Measurements from ENCODE around the gene ERICH3. TPM values are rescaled to one million over a fixed set of nuclear protein-coding genes. Genes with fewer than 3 reads are reported as not detected.

The ERICH3 gene
- total RNA-seq, 2 experiments from 2014 or later: not detected

DNA sequence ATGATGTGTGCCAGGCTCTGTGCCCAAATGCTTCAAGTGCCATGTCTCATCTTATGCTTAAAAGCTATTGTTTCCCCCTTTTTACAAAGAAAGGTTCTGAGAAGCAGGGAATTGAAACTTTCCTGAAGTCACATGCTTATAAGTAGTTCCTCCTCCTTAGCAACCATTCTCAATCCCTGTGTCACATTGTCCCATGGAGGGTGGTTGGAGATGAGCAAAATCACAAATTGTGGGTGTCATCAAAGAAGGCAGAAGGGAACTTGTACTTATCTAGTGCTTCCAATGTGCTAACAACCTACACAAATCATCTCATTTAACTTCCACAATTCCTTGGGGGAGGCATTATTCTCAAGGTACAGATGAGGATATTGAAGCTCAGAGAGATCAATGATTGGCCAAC lies 10.1 kb upstream of the ERICH3 start:
- ChIA-PET POLR2A (no interaction called here), CTCF (no interaction called here)
- Mint-ChIP-seq H3K4me1 (ENCODE audit: low read depth) (no peaks in the 10 kb centered on the region), H3K27ac (no peak overlapping the region), H3K9me3 (no peaks in the 10 kb centered on the region), H3K4me3 (no peak overlapping the region), H3K36me3 (ENCODE audit: low read depth) (no peaks in the 10 kb centered on the region), H3K27me3 (peaks cover 15% of the 10 kb centered on the region)
- H3K4me1 ChIP-seq (ENCODE audit: insufficient read depth, low read length): no peaks in the 10 kb centered on the region
- TF ChIP-seq, protein P1, sequence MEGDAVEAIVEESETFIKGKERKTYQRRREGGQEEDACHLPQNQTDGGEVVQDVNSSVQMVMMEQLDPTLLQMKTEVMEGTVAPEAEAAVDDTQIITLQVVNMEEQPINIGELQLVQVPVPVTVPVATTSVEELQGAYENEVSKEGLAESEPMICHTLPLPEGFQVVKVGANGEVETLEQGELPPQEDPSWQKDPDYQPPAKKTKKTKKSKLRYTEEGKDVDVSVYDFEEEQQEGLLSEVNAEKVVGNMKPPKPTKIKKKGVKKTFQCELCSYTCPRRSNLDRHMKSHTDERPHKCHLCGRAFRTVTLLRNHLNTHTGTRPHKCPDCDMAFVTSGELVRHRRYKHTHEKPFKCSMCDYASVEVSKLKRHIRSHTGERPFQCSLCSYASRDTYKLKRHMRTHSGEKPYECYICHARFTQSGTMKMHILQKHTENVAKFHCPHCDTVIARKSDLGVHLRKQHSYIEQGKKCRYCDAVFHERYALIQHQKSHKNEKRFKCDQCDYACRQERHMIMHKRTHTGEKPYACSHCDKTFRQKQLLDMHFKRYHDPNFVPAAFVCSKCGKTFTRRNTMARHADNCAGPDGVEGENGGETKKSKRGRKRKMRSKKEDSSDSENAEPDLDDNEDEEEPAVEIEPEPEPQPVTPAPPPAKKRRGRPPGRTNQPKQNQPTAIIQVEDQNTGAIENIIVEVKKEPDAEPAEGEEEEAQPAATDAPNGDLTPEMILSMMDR (IDR thresholded peaks at IDR 0.05): no peak
- no peak for DNase-seq
- peaks cover 0 to 4% of the 10 kb centered on the region in 2 experiments for H3K27me3 ChIP-seq (ENCODE audit: control insufficient read depth in 1 of 2, insufficient read depth in 2 of 2, low read length in 2 of 2)
- intact Hi-C loops (cut with DNase I, micrococcal nuclease): no loop called here
- H3K27ac ChIP-seq (ENCODE audit: low read depth in 1 of 2, low read length in 2 of 2): no peak overlapping the region
- H3K9me3 ChIP-seq (ENCODE audit: control insufficient read depth in 1 of 2, insufficient read depth in 1 of 2, low read length in 2 of 2): no peaks in the 10 kb centered on the region
- ATAC-seq (ENCODE audit: poor library complexity): no peak
- H3K36me3 ChIP-seq (ENCODE audit: insufficient read depth, low read length): no peaks in the 10 kb centered on the region
- H3K4me3 ChIP-seq (ENCODE audit: low read length): no peak overlapping the region

DNA sequence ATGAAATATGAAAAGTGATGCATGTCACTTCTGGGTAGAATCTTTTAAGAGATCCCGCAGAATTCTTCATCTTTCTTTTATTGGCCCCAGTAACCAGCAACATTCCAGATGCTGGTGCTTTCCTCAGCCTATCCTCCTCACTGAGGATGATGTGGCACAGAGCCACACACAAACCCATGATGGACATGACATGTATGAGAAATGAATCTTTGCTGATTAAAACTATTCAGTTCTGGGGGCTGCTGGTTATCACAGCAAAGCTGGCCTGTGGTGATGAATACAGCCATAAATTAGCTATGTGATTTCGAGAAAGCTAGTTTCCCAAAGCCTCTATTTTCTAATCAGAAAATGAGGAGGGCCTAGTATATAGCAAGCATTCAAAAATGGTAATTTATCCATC lies 8.3 kb upstream of the ERICH3 start:
- CTCF ChIA-PET: no interaction called here
- Histone ChIP-seq H3K27me3 (ENCODE audit: control insufficient read depth in 1 of 2, insufficient read depth in 2 of 2, low read length in 2 of 2) (peaks cover 0 to 4% of the 10 kb centered on the region in 2 experiments), H3K27ac (ENCODE audit: low read depth in 1 of 2, low read length in 2 of 2) (no peak overlapping the region), H3K4me1 (ENCODE audit: insufficient read depth, low read length) (no peaks in the 10 kb centered on the region), H3K4me3 (ENCODE audit: low read length) (no peak overlapping the region), H3K9me3 (ENCODE audit: control insufficient read depth in 1 of 2, insufficient read depth in 1 of 2, low read length in 2 of 2) (no peaks in the 10 kb centered on the region), H3K36me3 (ENCODE audit: insufficient read depth, low read length) (no peaks in the 10 kb centered on the region)
- no peak for DNase-seq
- peaks cover 22% of the 10 kb centered on the region for H3K27me3 Mint-ChIP-seq
- POLR2A ChIA-PET: no interaction called here
- intact Hi-C loops (cut with DNase I, micrococcal nuclease): no loop called here
- no peak overlapping the region for H3K4me3 Mint-ChIP-seq
- H3K9me3 Mint-ChIP-seq: no peaks in the 10 kb centered on the region
- ATAC-seq (ENCODE audit: poor library complexity): no peak
- H3K4me1 Mint-ChIP-seq (ENCODE audit: low read depth): no peaks in the 10 kb centered on the region
- H3K36me3 Mint-ChIP-seq (ENCODE audit: low read depth): no peaks in the 10 kb centered on the region
- no peak overlapping the region for H3K27ac Mint-ChIP-seq
- TF ChIP-seq, protein P1 (IDR thresholded peaks at IDR 0.05): no peak

DNA sequence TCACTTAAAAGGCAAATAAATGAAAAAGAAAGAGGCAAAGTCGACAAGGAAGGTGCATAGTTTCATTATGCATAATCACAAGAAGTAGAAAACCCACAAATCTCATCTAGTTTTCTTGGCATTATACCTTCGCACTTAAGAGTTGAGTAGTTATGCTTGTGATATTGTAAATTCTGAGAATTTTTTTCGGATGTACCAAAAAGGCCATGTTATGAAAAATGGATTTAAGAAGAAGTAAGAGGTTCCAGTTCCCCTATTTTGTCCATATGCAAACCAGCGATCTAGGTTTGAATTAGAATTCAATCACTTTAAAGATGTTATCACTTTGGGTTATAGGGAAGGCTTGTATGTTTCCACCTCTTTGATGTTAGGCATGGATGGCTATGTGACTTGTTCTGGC lies 7.9 kb upstream of the ERICH3 start:
- POLR2A ChIA-PET: no interaction called here
- ATAC-seq (ENCODE audit: poor library complexity): no peak

More for the DNA sequence above, 7.9 kb upstream of the ERICH3 start:
- Histone ChIP-seq H3K4me3 (ENCODE audit: low read length) (no peak overlapping the region), H3K27ac (ENCODE audit: low read depth in 1 of 2, low read length in 2 of 2) (no peak overlapping the region), H3K9me3 (ENCODE audit: control insufficient read depth in 1 of 2, insufficient read depth in 1 of 2, low read length in 2 of 2) (no peaks in the 10 kb centered on the region), H3K27me3 (ENCODE audit: control insufficient read depth in 1 of 2, insufficient read depth in 2 of 2, low read length in 2 of 2) (peaks cover 0 to 4% of the 10 kb centered on the region in 2 experiments), H3K36me3 (ENCODE audit: insufficient read depth, low read length) (no peaks in the 10 kb centered on the region), H3K4me1 (ENCODE audit: insufficient read depth, low read length) (no peaks in the 10 kb centered on the region)
- no peaks in the 10 kb centered on the region for H3K36me3 Mint-ChIP-seq (ENCODE audit: low read depth)
- TF ChIP-seq, protein P1 (IDR thresholded peaks at IDR 0.05): no peak
- CTCF ChIA-PET: no interaction called here
- intact Hi-C loops (cut with DNase I, micrococcal nuclease): no loop called here
- DNase-seq: no peak
- H3K4me1 Mint-ChIP-seq (ENCODE audit: low read depth): no peaks in the 10 kb centered on the region
- no peaks in the 10 kb centered on the region for H3K9me3 Mint-ChIP-seq
- H3K27me3 Mint-ChIP-seq: peaks cover 17% of the 10 kb centered on the region
- no peak overlapping the region for H3K27ac Mint-ChIP-seq
- H3K4me3 Mint-ChIP-seq: no peak overlapping the region

Measured in CD4-positive, alpha-beta T cell (primary cell).